Measurements from ENCODE around the gene ISCA2.

The ISCA2 gene

DNA sequence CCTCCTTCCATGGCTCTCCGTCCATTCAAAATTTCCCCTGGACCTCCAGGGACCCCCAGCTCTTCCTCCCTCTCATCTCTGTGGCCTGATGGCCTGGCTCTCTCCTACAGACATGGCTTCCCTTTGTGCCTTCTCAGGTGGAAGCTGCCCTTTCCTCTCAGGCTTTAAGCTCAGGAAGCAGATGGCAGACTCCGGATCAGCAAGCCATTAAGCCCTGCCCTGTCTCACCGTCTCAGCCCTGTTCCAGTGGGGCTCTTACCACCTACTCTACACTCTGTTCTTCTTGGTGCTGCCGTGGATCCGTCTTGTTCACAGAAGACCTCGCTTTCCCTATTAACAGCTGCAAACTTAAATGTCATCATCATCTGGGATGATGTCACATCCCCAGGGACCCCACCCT is 33.6 kb upstream of the ISCA2 start:
- TF ChIP-seq ZNF529 (tag by site-specific recombination; IDR thresholded peaks at IDR 0.05; ENCODE audit: insufficient replicate concordance) (no peak), ZNF140 (tag by site-specific recombination; IDR thresholded peaks at IDR 0.05) (no peak), SP2 (tag by site-specific recombination; IDR thresholded peaks at IDR 0.05) (no peak), KLF9 (tag by site-specific recombination; IDR thresholded peaks at IDR 0.05; ENCODE audit: low read depth) (no peak), MYNN (tag by site-specific recombination; IDR thresholded peaks at IDR 0.05; ENCODE audit: borderline replicate concordance) (no peak), ZNF16 (tag by site-specific recombination; IDR thresholded peaks at IDR 0.05; ENCODE audit: low read depth) (no peak), ZNF112 (tag by site-specific recombination; IDR thresholded peaks at IDR 0.05) (no peak), GLIS2 (tag by site-specific recombination; IDR thresholded peaks at IDR 0.05) (no peak), ZBTB7A (tag by site-specific recombination; IDR thresholded peaks at IDR 0.05; ENCODE audit: low read depth) (no peak), ZNF776 (tag by site-specific recombination; IDR thresholded peaks at IDR 0.05; ENCODE audit: borderline replicate concordance) (no peak), TRIM28 (IDR thresholded peaks at IDR 0.05; ENCODE audit: borderline replicate concordance, low read length) (no peak), ZNF843 (tag by site-specific recombination; IDR thresholded peaks at IDR 0.05) (no peak), ZNF654 (tag by site-specific recombination; IDR thresholded peaks at IDR 0.05; ENCODE audit: low read depth) (no peak), ZNF311 (tag by site-specific recombination; IDR thresholded peaks at IDR 0.05; ENCODE audit: borderline replicate concordance) (no peak)
- TF ChIP-seq, protein P1, sequence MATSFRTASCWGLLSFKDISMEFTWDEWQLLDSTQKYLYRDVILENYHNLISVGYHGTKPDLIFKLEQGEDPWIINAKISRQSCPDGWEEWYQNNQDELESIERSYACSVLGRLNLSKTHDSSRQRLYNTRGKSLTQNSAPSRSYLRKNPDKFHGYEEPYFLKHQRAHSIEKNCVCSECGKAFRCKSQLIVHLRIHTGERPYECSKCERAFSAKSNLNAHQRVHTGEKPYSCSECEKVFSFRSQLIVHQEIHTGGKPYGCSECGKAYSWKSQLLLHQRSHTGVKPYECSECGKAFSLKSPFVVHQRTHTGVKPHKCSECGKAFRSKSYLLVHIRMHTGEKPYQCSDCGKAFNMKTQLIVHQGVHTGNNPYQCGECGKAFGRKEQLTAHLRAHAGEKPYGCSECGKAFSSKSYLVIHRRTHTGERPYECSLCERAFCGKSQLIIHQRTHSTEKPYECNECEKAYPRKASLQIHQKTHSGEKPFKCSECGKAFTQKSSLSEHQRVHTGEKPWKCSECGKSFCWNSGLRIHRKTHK (tag by site-specific recombination; IDR thresholded peaks at IDR 0.05) = no peak
- TF ChIP-seq, protein P2, sequence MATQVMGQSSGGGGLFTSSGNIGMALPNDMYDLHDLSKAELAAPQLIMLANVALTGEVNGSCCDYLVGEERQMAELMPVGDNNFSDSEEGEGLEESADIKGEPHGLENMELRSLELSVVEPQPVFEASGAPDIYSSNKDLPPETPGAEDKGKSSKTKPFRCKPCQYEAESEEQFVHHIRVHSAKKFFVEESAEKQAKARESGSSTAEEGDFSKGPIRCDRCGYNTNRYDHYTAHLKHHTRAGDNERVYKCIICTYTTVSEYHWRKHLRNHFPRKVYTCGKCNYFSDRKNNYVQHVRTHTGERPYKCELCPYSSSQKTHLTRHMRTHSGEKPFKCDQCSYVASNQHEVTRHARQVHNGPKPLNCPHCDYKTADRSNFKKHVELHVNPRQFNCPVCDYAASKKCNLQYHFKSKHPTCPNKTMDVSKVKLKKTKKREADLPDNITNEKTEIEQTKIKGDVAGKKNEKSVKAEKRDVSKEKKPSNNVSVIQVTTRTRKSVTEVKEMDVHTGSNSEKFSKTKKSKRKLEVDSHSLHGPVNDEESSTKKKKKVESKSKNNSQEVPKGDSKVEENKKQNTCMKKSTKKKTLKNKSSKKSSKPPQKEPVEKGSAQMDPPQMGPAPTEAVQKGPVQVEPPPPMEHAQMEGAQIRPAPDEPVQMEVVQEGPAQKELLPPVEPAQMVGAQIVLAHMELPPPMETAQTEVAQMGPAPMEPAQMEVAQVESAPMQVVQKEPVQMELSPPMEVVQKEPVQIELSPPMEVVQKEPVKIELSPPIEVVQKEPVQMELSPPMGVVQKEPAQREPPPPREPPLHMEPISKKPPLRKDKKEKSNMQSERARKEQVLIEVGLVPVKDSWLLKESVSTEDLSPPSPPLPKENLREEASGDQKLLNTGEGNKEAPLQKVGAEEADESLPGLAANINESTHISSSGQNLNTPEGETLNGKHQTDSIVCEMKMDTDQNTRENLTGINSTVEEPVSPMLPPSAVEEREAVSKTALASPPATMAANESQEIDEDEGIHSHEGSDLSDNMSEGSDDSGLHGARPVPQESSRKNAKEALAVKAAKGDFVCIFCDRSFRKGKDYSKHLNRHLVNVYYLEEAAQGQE (tag by site-specific recombination; IDR thresholded peaks at IDR 0.05) = no peak
- ChIA-PET POLR2A (no interaction called here), CTCF (interaction anchor here (0.6 to 2.2 kb wide), 6 partner anchors 9 to 156 kb away, joined by 3 to 10 read pairs (median 6); no protein-coding TSS in a partner anchor)
- Histone ChIP-seq H3K27ac (ENCODE audit: extremely low read depth, low read depth, low read length) (no peak overlapping the region), H3K36me3 (ENCODE audit: control insufficient read depth in 2 of 2, insufficient read depth in 1 of 2, low read length in 2 of 2) (no peaks in the 10 kb centered on the region), H3K4me3 (ENCODE audit: low read depth, low read length) (no peak overlapping the region), H3K4me1 (ENCODE audit: control insufficient read depth, insufficient read depth, low read length) (no peaks in the 10 kb centered on the region), H3K9me3 (ENCODE audit: control insufficient read depth, insufficient read depth, low read depth, low read length) (no peaks in the 10 kb centered on the region)

DNA sequence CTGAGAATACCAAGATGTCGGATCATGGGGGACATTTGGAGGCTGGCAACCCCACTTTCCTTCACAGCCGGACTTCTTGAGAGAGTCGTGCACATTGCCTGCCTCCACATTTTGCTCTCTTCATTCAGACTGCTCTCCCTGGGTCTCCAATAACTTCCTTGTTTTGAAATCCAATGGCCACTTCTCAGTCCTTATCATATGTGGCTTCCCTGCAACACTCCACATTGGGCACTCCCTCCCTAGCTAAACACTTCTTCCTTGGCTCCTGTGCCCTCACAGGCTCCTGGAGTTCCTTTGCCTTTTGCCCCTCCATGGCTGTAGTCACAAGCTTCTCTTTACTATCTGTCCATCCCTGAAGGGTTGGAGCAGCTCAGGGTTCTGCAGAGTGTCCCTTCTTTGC is 30.6 kb upstream of the ISCA2 start:
- Histone ChIP-seq H3K4me1 (ENCODE audit: control insufficient read depth, insufficient read depth, low read length) (no peaks in the 10 kb centered on the region), H3K36me3 (ENCODE audit: control insufficient read depth in 2 of 2, insufficient read depth in 1 of 2, low read length in 2 of 2) (no peaks in the 10 kb centered on the region), H3K27ac (ENCODE audit: extremely low read depth, low read depth, low read length) (no peak overlapping the region), H3K9me3 (ENCODE audit: control insufficient read depth, insufficient read depth, low read depth, low read length) (no peaks in the 10 kb centered on the region), H3K4me3 (ENCODE audit: low read depth, low read length) (no peak overlapping the region)
- ChIA-PET CTCF (no interaction called here), POLR2A (no interaction called here)
- TF ChIP-seq ZBTB7A (tag by site-specific recombination; IDR thresholded peaks at IDR 0.05; ENCODE audit: low read depth) (no peak), FEZF1 (tag by site-specific recombination; IDR thresholded peaks at IDR 0.05) (peak; percentile 52)

DNA sequence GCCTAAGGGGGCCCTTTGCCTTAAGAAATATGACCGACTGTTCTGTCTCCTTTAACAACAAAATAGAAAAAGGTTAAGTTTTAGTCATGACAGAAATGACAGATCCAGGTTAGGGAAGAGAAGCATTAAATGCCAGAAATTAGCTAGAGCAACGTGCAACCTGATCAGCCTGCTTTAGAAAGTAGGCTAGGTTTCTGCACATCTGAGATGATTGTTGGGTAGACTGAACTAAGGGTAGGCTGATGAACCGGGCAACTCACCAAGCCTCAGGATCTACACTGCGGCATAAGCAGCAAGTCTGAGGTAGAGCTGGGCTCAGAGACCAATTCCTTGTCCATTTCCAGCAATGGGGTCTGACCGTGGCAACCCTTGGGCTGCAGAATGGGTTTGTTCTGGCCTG is 29.9 kb upstream of the ISCA2 start:
- POLR2A ChIA-PET = no interaction called here
- CTCF ChIA-PET = no interaction called here
- Histone ChIP-seq H3K4me1 (ENCODE audit: control insufficient read depth, insufficient read depth, low read length) (no peaks in the 10 kb centered on the region), H3K9me3 (ENCODE audit: control insufficient read depth, insufficient read depth, low read depth, low read length) (no peaks in the 10 kb centered on the region), H3K4me3 (ENCODE audit: low read depth, low read length) (no peak overlapping the region), H3K36me3 (ENCODE audit: control insufficient read depth in 2 of 2, insufficient read depth in 1 of 2, low read length in 2 of 2) (no peaks in the 10 kb centered on the region), H3K27ac (ENCODE audit: extremely low read depth, low read depth, low read length) (no peak overlapping the region)
- TF ChIP-seq ZNF223 (tag by site-specific recombination; IDR thresholded peaks at IDR 0.05) (no peak), ZBTB8A (tag by site-specific recombination; IDR thresholded peaks at IDR 0.05) (no peak), SCRT2 (tag by site-specific recombination; IDR thresholded peaks at IDR 0.05) (no peak), ZNF416 (tag by site-specific recombination; IDR thresholded peaks at IDR 0.05) (no peak), ZNF155 (tag by site-specific recombination; IDR thresholded peaks at IDR 0.05) (no peak), ZNF529 (tag by site-specific recombination; IDR thresholded peaks at IDR 0.05; ENCODE audit: insufficient replicate concordance) (no peak), ZNF510 (tag by site-specific recombination; IDR thresholded peaks at IDR 0.05; ENCODE audit: insufficient replicate concordance) (no peak), ZNF184 (tag by site-specific recombination; IDR thresholded peaks at IDR 0.05) (no peak), KLF10 (tag by site-specific recombination; IDR thresholded peaks at IDR 0.05) (no peak)
- TF ChIP-seq, protein P3, sequence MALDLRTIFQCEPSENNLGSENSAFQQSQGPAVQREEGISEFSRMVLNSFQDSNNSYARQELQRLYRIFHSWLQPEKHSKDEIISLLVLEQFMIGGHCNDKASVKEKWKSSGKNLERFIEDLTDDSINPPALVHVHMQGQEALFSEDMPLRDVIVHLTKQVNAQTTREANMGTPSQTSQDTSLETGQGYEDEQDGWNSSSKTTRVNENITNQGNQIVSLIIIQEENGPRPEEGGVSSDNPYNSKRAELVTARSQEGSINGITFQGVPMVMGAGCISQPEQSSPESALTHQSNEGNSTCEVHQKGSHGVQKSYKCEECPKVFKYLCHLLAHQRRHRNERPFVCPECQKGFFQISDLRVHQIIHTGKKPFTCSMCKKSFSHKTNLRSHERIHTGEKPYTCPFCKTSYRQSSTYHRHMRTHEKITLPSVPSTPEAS (tag by site-specific recombination; IDR thresholded peaks at IDR 0.05) = no peak
- TF ChIP-seq, protein P4, sequence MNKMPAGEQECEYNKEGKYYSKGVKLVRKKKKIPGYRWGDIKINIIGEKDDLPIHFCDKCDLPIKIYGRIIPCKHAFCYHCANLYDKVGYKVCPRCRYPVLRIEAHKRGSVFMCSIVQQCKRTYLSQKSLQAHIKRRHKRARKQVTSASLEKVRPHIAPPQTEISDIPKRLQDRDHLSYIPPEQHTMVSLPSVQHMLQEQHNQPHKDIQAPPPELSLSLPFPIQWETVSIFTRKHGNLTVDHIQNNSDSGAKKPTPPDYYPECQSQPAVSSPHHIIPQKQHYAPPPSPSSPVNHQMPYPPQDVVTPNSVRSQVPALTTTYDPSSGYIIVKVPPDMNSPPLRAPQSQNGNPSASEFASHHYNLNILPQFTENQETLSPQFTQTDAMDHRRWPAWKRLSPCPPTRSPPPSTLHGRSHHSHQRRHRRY (tag by site-specific recombination; IDR thresholded peaks at IDR 0.05) = no peak
